ENCODE data around the gene CYP19A1.

The CYP19A1 gene

DNA sequence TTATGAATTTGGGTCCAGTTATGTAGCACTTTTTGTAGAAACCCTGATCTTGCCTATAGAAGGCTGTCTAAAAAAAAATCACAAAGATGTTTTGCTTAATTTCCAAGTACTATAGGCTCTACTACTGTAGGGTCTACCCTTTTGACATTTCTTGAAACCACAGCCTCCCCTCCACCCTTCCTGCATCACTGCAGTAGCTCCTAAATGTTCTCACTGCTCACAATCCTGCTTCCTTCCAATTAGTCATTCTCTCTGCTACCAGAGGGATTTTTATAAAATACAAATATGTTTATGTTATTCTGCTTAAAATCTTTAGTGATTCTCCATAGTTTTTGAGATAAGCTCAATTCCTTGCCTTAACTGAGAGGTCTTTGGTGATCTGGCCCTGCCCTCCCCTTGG, 114.0 kb downstream of the CYP19A1 start:
- peaks cover 58% of the 10 kb centered on the region for H3K4me1 ChIP-seq (ENCODE audit: control insufficient read depth, insufficient read depth, low read length)

DNA sequence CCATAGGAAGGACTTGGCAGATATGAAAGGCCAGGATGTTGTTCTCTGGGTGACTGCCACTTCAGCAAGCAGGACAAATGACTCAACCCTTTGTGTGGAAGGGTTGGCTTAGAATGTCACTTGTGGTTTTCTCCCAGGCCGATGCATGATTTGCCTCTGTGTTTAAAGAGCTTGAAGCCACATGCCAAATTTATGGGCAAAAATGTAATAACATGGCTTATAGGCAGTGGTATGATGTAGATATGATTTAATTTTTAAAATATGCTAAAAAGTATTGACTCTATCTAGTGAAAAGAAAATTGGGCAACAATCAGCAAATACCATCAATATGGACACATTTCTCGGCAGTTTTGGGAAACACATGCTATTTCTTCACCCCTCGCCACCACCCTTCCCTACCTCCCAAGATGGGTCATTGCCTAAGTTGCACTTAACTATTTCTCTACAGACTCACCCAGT, 114.6 kb downstream of the CYP19A1 start:
- Histone ChIP-seq H3K9me3 (replicated peaks; ENCODE audit: low read length) (no peaks in the 10 kb centered on the region), H3K9ac (ENCODE audit: low read depth, low read length) (peak overlapping the region; percentile 69), H3K4me1 (ENCODE audit: control insufficient read depth, insufficient read depth, low read length) (peaks cover 55% of the 10 kb centered on the region), H3K4me3 (ENCODE audit: low read length) (peak overlapping the region; percentile 1), H3K36me3 (ENCODE audit: insufficient read depth, low read length) (no peaks in the 10 kb centered on the region), H3K4me2 (ENCODE audit: low read length) (peak overlapping the region; percentile 63), H3K27me3 (ENCODE audit: control insufficient read depth, insufficient read depth, low read length) (no peaks in the 10 kb centered on the region)

More for the DNA sequence above, 114.0 kb downstream of the CYP19A1 start:
- H3K36me3 ChIP-seq (ENCODE audit: insufficient read depth, low read length): no peaks in the 10 kb centered on the region
- peak overlapping the region; percentile 58 for H3K9ac ChIP-seq (ENCODE audit: low read depth, low read length)
- peak overlapping the region; percentile 1 for H3K4me3 ChIP-seq (ENCODE audit: low read length)
- peak overlapping the region; percentile 63 for H3K4me2 ChIP-seq (ENCODE audit: low read length)
- no peaks in the 10 kb centered on the region for H3K27me3 ChIP-seq (ENCODE audit: control insufficient read depth, insufficient read depth, low read length)
- no peaks in the 10 kb centered on the region for H3K9me3 ChIP-seq (replicated peaks; ENCODE audit: low read length)

DNA sequence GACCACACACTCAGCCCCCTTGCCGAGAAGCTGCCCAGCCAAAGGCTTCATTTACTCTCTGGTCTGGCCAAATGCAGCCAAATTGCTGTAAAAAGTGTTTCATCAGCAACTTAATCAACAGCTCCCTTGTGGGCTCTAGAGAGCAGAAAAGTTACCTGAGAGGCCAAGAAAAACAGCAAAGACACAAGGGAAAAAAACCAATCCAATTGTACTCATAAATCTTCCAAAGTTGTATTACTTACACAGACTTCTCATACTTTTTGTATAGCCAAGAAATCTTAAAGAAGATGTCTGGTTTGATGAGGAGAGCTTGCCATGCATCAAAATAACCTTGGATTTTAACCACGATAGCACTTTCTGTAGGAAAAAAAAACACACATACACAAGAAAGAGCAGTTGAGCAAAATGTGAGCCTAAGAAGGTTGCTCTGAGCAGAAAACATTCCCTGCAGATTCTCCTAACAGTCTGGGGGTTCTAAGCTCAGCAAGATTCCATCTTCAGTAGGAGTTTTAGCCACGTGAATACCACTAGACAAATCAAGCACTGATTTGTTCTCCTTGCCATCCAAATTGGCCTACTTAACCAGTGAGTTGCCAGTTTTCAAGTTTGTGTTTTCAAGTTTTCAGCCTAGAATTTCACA, 120.0 kb downstream of the CYP19A1 start:
- Histone ChIP-seq H3K9ac (ENCODE audit: low read depth, low read length) (no peak overlapping the region), H3K27me3 (ENCODE audit: control insufficient read depth, insufficient read depth, low read length) (no peaks in the 10 kb centered on the region), H3K4me2 (ENCODE audit: low read length) (no peak overlapping the region), H3K4me1 (ENCODE audit: control insufficient read depth, insufficient read depth, low read length) (peaks cover 8% of the 10 kb centered on the region), H3K9me3 (replicated peaks; ENCODE audit: low read length) (no peaks in the 10 kb centered on the region), H3K36me3 (ENCODE audit: insufficient read depth, low read length) (no peaks in the 10 kb centered on the region), H3K4me3 (ENCODE audit: low read length) (no peak overlapping the region)

DNA sequence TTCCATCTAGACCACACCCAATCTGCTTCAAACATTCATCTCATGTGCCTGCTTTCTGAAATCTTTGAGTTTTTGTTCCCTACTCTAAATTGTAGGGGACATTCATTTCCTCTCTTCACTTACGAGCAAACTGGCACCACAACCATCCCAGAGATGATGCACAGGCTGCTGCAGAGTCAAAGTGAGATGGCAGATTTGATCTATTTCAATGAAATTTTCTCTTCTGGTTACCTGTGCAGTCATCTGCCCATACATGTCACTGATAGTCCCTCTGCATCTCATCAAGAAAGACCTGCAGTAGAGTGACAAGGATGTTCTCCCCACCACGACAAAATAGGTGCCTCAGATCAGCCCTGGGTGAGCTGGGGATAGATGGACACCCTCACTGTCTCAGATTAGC, 125.5 kb downstream of the CYP19A1 start:
- Histone ChIP-seq H3K9ac (ENCODE audit: low read depth, low read length) (no peak overlapping the region), H3K4me2 (ENCODE audit: low read length) (no peak overlapping the region), H3K4me3 (ENCODE audit: low read length) (no peak overlapping the region), H3K4me1 (ENCODE audit: control insufficient read depth, insufficient read depth, low read length) (no peaks in the 10 kb centered on the region), H3K27me3 (ENCODE audit: control insufficient read depth, insufficient read depth, low read length) (no peaks in the 10 kb centered on the region), H3K9me3 (replicated peaks; ENCODE audit: low read length) (no peaks in the 10 kb centered on the region), H3K36me3 (ENCODE audit: insufficient read depth, low read length) (no peaks in the 10 kb centered on the region)

DNA sequence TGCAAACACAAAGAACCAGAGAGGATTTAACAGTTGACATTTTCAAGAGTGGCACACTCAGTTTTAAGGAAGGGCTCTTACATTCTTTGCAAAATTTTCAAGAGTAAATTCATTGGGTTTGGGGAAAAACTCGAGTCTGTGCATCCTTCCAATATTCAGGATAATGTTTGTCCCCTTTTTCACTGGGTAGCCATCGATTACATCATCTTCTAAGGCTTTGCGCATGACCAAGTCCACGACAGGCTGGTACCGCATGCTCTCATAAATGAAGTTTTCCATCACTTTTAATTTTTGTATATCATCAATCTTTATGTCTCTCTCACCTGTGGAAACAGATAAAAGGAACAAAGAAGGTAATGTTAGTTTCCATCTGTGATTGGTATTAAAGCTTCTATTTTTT, 126.2 kb downstream of the CYP19A1 start:
- no peaks in the 10 kb centered on the region for H3K9me3 ChIP-seq (replicated peaks; ENCODE audit: low read length)
- no peaks in the 10 kb centered on the region for H3K27me3 ChIP-seq (ENCODE audit: control insufficient read depth, insufficient read depth, low read length)
- H3K4me2 ChIP-seq (ENCODE audit: low read length): no peak overlapping the region
- H3K9ac ChIP-seq (ENCODE audit: low read depth, low read length): no peak overlapping the region
- no peaks in the 10 kb centered on the region for H3K4me1 ChIP-seq (ENCODE audit: control insufficient read depth, insufficient read depth, low read length)
- H3K36me3 ChIP-seq (ENCODE audit: insufficient read depth, low read length): no peaks in the 10 kb centered on the region
- no peak overlapping the region for H3K4me3 ChIP-seq (ENCODE audit: low read length)

DNA sequence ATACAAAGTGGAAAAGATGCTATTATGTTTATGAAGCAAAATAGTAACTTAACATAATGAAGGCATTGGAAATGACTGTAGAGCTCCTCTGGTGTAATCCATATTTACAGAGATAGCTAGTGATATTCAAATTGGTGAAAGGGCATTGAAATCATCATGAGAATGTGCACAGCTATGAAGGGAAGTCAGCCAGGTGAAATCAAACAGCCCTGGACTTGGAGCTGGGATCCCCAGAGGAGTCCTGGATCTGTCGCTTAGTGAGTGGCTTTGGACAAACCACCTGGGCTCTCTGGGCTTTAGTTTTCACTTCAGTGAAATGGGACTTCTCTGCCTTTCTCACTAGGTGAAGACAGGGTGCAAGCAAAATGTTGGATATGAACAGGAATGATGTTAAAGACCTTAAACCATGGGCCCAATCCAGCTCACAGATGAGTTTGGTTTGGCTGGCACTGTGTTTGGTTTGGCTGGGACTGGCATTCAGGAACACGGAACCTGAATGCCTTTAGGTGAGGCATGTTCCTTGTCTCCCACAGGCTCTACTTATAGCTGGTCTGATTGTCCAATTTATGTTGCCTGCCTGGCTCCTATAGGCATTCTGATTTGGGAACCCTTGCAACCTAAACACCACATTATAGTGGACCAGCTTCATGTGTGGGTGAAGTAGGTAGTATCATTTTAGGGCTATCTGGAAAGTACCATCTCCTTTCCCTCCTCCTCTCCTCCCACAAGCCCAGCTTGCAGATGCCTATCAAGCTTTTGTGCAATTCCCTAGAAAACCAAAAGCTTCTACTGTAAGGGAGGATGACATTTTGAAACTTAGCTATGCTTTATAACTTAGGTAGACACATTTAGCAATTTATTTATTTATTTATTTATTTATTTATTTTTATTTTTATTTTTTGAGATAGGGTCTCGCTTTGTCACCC, 133.1 kb downstream of the CYP19A1 start:
- Histone ChIP-seq H3K27me3 (ENCODE audit: control insufficient read depth, insufficient read depth, low read length) (no peaks in the 10 kb centered on the region), H3K4me3 (ENCODE audit: low read length) (no peak overlapping the region)

DNA sequence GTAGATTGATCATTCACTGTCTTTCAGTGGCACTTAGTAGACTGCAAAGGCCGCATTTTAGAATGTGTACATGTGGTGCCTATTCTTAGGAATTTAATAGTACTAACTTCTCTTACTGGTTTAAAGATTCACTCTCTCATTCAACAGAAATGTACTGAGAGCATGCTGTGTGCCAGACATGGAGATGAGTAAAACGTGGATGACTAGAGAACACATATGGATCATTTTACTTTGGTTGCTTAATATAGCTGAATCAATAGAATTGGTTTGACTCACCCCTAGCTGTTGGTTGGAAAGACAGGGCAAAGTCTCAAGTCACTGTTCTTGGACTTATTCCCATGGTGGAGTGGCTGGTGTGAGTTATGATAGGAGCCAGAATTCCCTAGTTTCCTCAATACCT, 134.6 kb downstream of the CYP19A1 start:
- H3K27me3 ChIP-seq (ENCODE audit: control insufficient read depth, insufficient read depth, low read length): no peaks in the 10 kb centered on the region
- H3K4me3 ChIP-seq (ENCODE audit: low read length): no peak overlapping the region
- no peaks in the 10 kb centered on the region for H3K9me3 ChIP-seq (replicated peaks; ENCODE audit: low read length)
- peak overlapping the region; percentile 12 for H3K4me2 ChIP-seq (ENCODE audit: low read length)
- no peaks in the 10 kb centered on the region for H3K36me3 ChIP-seq (ENCODE audit: insufficient read depth, low read length)
- peak overlapping the region; percentile 31 for H3K9ac ChIP-seq (ENCODE audit: low read depth, low read length)
- peaks cover 36% of the 10 kb centered on the region for H3K4me1 ChIP-seq (ENCODE audit: control insufficient read depth, insufficient read depth, low read length)

More for the DNA sequence above, 133.1 kb downstream of the CYP19A1 start:
- H3K9me3 ChIP-seq (replicated peaks; ENCODE audit: low read length): no peaks in the 10 kb centered on the region
- H3K9ac ChIP-seq (ENCODE audit: low read depth, low read length): no peak overlapping the region
- no peaks in the 10 kb centered on the region for H3K36me3 ChIP-seq (ENCODE audit: insufficient read depth, low read length)
- H3K4me2 ChIP-seq (ENCODE audit: low read length): no peak overlapping the region
- H3K4me1 ChIP-seq (ENCODE audit: control insufficient read depth, insufficient read depth, low read length): peaks cover 32% of the 10 kb centered on the region

DNA sequence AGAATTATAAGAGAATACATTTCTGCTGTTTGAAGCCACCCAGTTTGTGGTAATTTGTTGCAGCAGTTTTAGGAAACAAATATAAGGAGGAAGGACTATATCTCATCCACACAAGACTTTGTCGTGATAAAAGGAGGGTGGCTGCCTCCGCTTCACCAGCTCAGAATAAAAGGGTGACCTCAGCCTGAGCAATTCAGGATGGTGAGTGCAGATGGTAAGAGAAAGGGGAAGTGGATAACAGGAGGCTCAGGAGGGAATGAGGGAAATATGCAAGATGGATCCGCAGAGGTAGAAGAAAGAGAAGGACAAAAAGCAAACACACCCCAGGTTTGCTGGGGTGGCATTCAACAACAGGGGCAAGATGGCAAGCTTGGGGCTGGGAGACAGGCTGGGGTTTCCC, 135.6 kb downstream of the CYP19A1 start:
- Histone ChIP-seq H3K9me3 (replicated peaks; ENCODE audit: low read length) (no peaks in the 10 kb centered on the region), H3K27me3 (ENCODE audit: control insufficient read depth, insufficient read depth, low read length) (no peaks in the 10 kb centered on the region), H3K9ac (ENCODE audit: low read depth, low read length) (peak overlapping the region; percentile 31), H3K4me1 (ENCODE audit: control insufficient read depth, insufficient read depth, low read length) (peaks cover 37% of the 10 kb centered on the region), H3K4me3 (ENCODE audit: low read length) (no peak overlapping the region), H3K4me2 (ENCODE audit: low read length) (no peak overlapping the region), H3K36me3 (ENCODE audit: insufficient read depth, low read length) (no peaks in the 10 kb centered on the region)

DNA sequence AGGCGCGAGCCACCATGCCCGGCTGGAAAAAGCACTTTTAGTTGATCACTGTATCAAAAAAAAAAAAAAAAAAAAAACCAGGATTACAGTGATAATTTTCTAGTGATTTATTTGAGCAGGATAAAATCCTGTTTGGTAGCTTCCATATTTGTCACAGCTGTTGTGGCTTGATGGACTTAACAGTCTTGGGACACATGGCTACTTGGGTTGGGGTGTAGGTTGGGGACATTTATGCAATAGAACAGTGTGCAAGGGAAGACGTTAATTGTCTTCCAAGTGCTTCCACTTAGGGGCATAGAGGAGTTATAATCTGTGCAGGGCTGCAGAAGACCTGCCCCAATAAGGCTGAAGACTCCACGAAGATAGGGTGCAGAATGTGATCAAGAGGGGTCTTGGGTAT, 136.8 kb downstream of the CYP19A1 start:
- H3K9ac ChIP-seq (ENCODE audit: low read depth, low read length): no peak overlapping the region
- H3K4me1 ChIP-seq (ENCODE audit: control insufficient read depth, insufficient read depth, low read length): peaks cover 37% of the 10 kb centered on the region

DNA sequence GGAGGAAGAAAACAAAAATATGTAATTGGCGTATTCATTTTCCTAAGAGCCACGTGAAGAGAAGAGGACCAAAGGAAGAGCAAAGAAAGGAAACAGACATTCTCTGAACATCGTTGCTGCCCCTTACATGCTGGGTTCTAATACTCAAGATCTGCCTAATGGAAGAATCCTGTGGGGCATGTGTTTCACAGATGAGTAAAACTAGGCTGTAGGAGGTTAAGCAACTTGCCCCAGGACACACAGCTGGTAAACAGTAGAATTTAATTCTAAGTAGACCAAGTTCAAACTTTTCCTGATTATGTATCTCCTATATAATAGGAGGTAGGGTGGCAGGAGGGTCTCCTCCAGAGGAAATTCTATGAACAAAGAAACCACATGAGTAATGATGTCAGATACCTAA, 137.6 kb downstream of the CYP19A1 start:
- no peaks in the 10 kb centered on the region for H3K27me3 ChIP-seq (ENCODE audit: control insufficient read depth, insufficient read depth, low read length)
- H3K36me3 ChIP-seq (ENCODE audit: insufficient read depth, low read length): no peaks in the 10 kb centered on the region
- H3K9me3 ChIP-seq (replicated peaks; ENCODE audit: low read length): no peaks in the 10 kb centered on the region
- H3K4me1 ChIP-seq (ENCODE audit: control insufficient read depth, insufficient read depth, low read length): peaks cover 37% of the 10 kb centered on the region
- no peak overlapping the region for H3K4me3 ChIP-seq (ENCODE audit: low read length)
- no peak overlapping the region for H3K9ac ChIP-seq (ENCODE audit: low read depth, low read length)
- no peak overlapping the region for H3K4me2 ChIP-seq (ENCODE audit: low read length)

More for the DNA sequence above, 136.8 kb downstream of the CYP19A1 start:
- H3K4me2 ChIP-seq (ENCODE audit: low read length): no peak overlapping the region
- H3K4me3 ChIP-seq (ENCODE audit: low read length): no peak overlapping the region
- no peaks in the 10 kb centered on the region for H3K27me3 ChIP-seq (ENCODE audit: control insufficient read depth, insufficient read depth, low read length)
- H3K36me3 ChIP-seq (ENCODE audit: insufficient read depth, low read length): no peaks in the 10 kb centered on the region
- no peaks in the 10 kb centered on the region for H3K9me3 ChIP-seq (replicated peaks; ENCODE audit: low read length)

DNA sequence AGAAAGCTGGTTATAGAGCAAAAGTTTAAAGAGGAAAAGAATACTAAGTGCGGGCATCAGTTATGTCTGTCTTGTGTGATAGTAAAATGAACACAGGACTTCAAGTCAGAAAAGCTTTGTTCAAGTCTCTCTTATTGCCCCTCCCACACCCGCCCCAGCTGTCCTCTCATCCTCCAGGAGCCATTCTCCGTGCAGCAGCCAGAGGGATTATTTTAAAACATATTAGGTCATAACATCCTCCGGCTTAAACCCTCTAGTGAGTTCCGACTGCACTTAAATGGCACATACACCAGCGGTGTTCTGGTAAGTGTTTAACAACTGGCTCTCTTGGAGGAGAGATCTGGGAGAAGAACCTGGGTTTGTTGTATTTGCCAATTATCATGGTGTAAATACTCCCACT, 138.9 kb downstream of the CYP19A1 start:
- Histone ChIP-seq H3K4me1 (ENCODE audit: control insufficient read depth, insufficient read depth, low read length) (peaks cover 26% of the 10 kb centered on the region), H3K36me3 (ENCODE audit: insufficient read depth, low read length) (no peaks in the 10 kb centered on the region), H3K27me3 (ENCODE audit: control insufficient read depth, insufficient read depth, low read length) (no peaks in the 10 kb centered on the region)

More for the DNA sequence above, 138.9 kb downstream of the CYP19A1 start:
- Histone ChIP-seq H3K9ac (ENCODE audit: low read depth, low read length) (no peak overlapping the region), H3K4me3 (ENCODE audit: low read length) (no peak overlapping the region), H3K9me3 (replicated peaks; ENCODE audit: low read length) (no peaks in the 10 kb centered on the region), H3K4me2 (ENCODE audit: low read length) (no peak overlapping the region)

All from skeletal muscle satellite cell (primary cell).